Ovary (tissue), 3 donors: Measurements from ENCODE around the gene NDNF.

Experiments
- CTCF ChIP-seq, 3 donors: fragments of 450-650 bp in 2 of 3; fragments of 200-600 bp in 1 of 3; IDR thresholded peaks; one replicate each; pipeline versions ENCODE4 v1.5.1 to v1.8.0; 2016 to 2022; ENCODE audit warnings: antibody characterized with exemption in 3 of 3, mild to moderate bottlenecking in 1 of 3
- POLR2A ChIP-seq: fragments of 450-650 bp; IDR thresholded peaks from one replicate; pipeline ENCODE4 v1.6.1; 2017; ENCODE audit warnings: antibody characterized with exemption, mild to moderate bottlenecking, moderate library complexity
- donor health status: DM: no; HTN: no; CAD: no.

- TF ChIP-seq CTCF (IDR thresholded peaks at IDR 0.05) (no peak), POLR2A (no peak)
Measured at GRCh38 chr4:121079376-121079775, 7.0 kb upstream of the NDNF start.
